ENCODE results near the gene LTBP4.
"Not testable (repeated sequence)": the region's sequence is repeated elsewhere in the genome, so short reads cannot be mapped to it uniquely, and the experiment has no call there.

The LTBP4 gene

DNA sequence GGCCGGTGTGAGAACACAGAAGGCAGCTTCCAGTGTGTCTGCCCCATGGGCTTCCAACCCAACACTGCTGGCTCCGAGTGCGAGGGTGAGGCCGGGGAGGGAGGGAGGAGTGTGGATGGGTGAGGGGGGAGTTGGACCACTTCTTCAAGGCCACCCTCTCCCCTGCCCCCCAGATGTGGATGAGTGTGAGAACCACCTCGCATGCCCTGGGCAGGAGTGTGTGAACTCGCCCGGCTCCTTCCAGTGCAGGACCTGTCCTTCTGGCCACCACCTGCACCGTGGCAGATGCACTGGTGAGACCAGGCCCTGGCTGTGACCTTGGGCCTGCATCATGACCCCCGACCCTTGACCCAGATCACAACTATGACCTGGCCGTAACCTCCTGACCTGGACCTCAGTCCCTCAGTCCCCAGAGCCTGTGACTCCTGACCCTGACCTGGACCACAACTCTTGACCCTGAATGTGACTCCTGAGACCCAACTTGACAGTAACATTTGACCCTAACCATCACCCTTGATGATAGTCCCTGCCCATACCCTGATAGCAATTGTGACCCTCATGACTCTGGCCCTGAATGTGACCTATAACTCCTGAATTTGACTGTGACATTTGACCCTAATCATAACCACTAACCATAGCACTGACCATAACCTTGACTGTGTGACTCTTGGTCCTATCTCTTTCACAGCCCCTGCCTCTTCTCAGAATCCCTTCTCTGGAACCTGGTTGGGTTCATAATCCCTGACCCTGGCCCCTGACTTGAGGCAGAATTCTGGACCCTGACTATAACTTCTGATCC lies 10.9 kb downstream of the LTBP4 start:
- DNase-seq (ENCODE audit: low spot score): no peak

DNA sequence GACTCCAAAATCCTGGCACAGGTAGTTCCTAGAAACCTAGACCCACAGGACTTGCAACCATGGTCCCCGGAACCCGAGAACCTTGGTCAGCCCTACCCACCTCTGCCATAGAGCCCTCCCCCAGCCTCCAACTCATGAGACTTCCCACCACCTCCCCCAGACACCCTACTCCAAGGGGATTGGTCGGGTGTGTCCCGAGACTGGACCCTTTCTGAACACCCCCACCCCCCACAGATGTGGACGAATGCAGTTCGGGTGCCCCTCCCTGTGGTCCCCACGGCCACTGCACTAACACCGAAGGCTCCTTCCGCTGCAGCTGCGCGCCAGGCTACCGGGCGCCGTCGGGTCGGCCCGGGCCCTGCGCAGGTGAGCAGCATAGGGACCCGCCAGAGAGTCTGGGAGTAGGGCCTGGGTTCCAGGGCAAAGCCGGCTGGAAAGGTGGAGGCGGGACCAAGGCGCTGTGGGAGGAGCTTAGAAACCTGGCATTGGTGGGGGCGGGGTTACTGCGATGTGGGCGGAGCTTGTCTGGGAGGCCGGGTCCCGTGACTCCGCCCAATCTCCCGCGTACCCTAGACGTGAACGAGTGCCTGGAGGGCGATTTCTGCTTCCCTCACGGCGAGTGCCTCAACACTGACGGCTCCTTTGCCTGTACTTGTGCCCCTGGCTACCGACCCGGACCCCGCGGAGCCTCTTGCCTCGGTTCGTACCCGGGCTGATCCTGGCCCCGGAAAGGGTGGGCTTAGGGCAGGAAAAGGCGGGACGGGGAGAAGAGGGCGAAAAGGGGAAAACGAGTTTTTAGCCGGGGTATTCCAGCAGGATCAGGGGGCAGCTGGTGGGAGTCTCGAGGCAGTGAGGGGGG lies 11.9 kb downstream of the LTBP4 start:
- no peak for DNase-seq (ENCODE audit: low spot score)

GRCh38 chr19:40613690-40614621 lies 12.8 kb downstream of the LTBP4 start:
- no peak for DNase-seq (ENCODE audit: low spot score)

DNA sequence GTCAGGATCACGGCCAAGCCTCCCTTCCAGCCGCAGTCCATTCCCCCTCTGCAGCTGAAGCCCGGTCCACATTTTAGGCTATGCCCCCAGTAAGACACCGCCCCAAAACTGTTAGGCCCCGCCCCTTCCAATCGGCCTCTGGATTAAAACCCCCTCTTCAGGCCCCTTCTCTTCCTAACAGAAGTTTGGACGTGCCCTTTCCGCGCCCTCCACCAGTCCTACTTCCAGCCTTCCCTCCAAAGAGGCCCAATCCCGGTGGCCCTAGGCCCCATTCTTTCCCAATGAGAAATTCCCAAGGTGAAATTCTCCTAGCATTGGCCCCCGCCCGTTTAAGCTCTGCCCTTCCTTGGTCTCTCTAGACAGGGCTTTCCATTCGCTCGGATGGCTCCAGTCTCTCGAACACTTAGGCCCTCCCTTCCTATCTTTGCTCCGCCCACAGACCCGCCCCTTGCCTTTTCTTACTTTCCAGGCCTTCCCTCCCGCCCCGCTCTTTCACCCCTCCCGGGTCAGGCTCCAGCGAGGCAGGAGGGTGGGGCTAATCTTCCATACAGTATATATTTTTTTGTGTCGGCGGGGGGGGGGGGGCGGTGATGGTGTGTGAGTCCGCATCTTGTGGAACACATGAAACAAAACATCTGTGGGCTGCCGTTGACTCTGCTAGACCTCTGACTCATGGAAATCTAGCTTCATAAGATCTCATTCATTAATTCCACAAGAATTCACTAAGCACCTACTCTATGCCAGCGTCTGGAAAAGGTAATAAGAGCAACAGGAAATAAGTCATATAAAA lies 13.6 kb downstream of the LTBP4 start:
- no peak for DNase-seq (ENCODE audit: low spot score)

DNA sequence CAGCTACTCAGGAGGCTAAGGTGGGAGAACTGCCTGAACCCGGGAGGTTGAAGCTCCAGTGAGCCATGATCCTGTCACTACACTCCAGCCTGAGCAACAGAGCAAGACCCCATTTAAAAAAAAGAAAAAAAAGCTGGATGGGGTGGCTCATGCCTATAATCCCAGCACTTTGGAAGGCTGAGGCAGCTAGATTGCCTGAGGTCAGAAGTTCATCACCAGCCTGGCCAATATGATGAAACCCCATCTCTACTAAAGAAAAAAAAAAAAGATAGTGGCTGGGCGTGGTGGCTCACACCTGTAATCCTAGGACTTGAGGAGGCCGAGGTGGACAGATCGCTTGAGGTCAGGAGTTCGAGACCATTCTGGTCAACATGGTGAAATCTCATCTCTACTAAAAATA lies 15.0 kb downstream of the LTBP4 start:
- no peak for DNase-seq (ENCODE audit: low spot score)

GRCh38 chr19:40616941-40617340 lies 15.8 kb downstream of the LTBP4 start:
- DNase-seq (ENCODE audit: low spot score): no peak

GRCh38 chr19:40617961-40618360 lies 16.8 kb downstream of the LTBP4 start:
- DNase-seq (ENCODE audit: low spot score): no peak

- DNase-seq (ENCODE audit: low spot score): no peak
These were observed 18.4 kb downstream of the LTBP4 start for GRCh38 chr19:40619333-40620160.

GRCh38 chr19:40620161-40620485 lies 19.0 kb downstream of the LTBP4 start:
- DNase-seq (ENCODE audit: low spot score): no peak

GRCh38 chr19:40621283-40621682 lies 20.1 kb downstream of the LTBP4 start:
- DNase-seq (ENCODE audit: low spot score): no peak

- DNase-seq (ENCODE audit: low spot score): no peak
These were observed 21.0 kb downstream of the LTBP4 start for GRCh38 chr19:40621966-40622772.

DNA sequence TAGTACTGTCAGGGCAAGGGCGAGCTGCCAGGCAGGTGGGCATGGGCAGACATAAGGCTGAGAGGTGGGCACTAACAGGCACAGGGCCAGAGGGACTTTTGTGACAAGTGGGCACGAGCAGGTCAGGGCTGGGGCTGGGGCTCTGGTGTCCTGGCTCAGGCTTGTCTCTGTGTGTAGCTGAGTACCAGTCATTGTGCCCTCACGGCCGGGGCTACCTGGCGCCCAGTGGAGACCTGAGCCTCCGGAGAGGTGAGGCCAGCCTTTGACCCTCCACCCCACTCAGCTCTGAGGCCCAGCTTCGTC lies 21.6 kb downstream of the LTBP4 start:
- no peak for DNase-seq (ENCODE audit: low spot score)

- DNase-seq (ENCODE audit: low spot score): peak; percentile 96
These were observed 22.5 kb downstream of the LTBP4 start for GRCh38 chr19:40623403-40624251.

- DNase-seq (ENCODE audit: low spot score): not testable (repeated sequence)
These were observed 23.4 kb downstream of the LTBP4 start for GRCh38 chr19:40624369-40625153.

- no peak for DNase-seq (ENCODE audit: low spot score)
These were observed 24.4 kb downstream of the LTBP4 start for GRCh38 chr19:40625406-40626120.

GRCh38 chr19:40626918-40627317 lies 25.7 kb downstream of the LTBP4 start:
- no peak for DNase-seq (ENCODE audit: low spot score)

DNA sequence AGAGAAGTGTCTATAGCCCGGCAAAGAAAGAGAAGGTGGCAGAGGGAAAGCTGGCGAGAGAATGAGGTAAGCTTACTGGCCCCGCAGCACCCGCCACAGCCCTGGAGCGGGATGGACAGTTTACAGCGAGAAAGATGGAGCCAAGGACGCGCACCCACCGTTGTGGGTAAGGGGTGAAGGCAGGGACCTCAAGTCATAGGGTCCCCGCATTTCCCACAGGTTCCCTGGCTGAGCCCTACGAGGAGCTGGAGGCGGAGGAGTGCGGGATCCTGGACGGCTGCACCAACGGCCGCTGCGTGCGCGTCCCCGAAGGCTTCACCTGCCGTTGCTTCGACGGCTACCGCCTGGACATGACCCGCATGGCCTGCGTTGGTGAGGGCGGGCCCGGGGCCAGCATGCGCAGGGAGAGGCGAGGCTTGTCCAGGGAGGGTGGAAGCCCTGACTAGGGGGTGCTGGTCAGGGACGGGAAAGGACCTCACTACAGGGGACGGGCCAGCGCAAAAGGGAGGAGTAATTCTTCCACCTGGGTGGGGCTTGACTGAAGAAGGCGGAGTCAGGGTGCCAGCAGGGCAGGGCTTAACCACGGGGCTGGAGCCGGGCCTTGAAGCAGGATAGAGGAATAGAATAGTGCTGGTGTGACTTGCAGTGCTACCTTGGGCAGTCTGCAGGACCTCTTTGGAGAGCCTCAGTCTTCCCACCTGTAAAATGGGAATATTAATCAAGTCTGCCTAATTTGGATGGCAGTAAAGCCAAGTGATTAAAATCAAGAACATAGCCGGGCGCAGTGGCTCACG lies 26.5 kb downstream of the LTBP4 start:
- no peak for DNase-seq (ENCODE audit: low spot score)

Data from SW480 (cell line).